Subcutaneous adipose tissue (tissue), 4 donors: ENCODE data around the gene KCNJ10. TPM values are rescaled to one million over a fixed set of nuclear protein-coding genes. Genes with fewer than 3 reads are reported as not detected.

ENCODE experiments used
- CTCF ChIP-seq: fragments of 450-650 bp; IDR thresholded peaks from one replicate; pipeline ENCODE4 v1.5.1; 2016; ENCODE audit warnings: low read depth, mild to moderate bottlenecking, control low read depth, antibody characterized with exemption, moderate library complexity
- total RNA-seq, 4 donors: library from RNA; depleted of rRNA; stranded (reverse); fragments of >200 nt; gene quantifications; one replicate each; pipeline ENCODE4 v1.1.0, GENCODE V29; 2016

Gene KCNJ10
- total RNA-seq, 4 donors from 2014 or later: not detected

GRCh38 chr1:159953536-159954515 lies 116.1 kb downstream of the KCNJ10 start, which contains the start of gene SLAMF9:
Gene SLAMF9 (minus strand): TSS chr1:159954237. CDS start chr1:159954137, 100 bp downstream.
- no peak for TF ChIP-seq CTCF

GRCh38 chr1:159952932-159953331 lies 117.0 kb downstream of the KCNJ10 start:
- no peak for TF ChIP-seq CTCF

GRCh38 chr1:159951551-159951950 lies 118.4 kb downstream of the KCNJ10 start:
- TF ChIP-seq CTCF: no peak

GRCh38 chr1:159951016-159951415 lies 118.9 kb downstream of the KCNJ10 start:
- TF ChIP-seq CTCF: no peak

GRCh38 chr1:159949981-159950381 lies 120.0 kb downstream of the KCNJ10 start:
- no peak for TF ChIP-seq CTCF

- TF ChIP-seq CTCF: no peak
These were observed 120.8 kb downstream of the KCNJ10 start for GRCh38 chr1:159949123-159949522.

Other genes starting within 250 kb of the KCNJ10 start
- 10 to 100 TPM in 3 of 4 donors, 1 to 10 TPM in 1; 8.3 to 79.9 (median 14.4) TPM for gene SLAMF8, start 243.3 kb downstream of the KCNJ10 start, total RNA-seq
- gene VSIG8, start 207.5 kb downstream of the KCNJ10 start, total RNA-seq: not detected
- 1 to 10 TPM in 1 of 4 donors, under 1 TPM in 1, not detected in 2; 0.85 to 1.3 TPM for gene CFAP45, start 170.0 kb downstream of the KCNJ10 start, total RNA-seq
- 100 to 1,000 TPM; 128 to 237 (median 179) TPM for gene TAGLN2, start 144.7 kb downstream of the KCNJ10 start, total RNA-seq
- under 1 TPM in 2 of 4 donors, not detected in 2; 0.17 to 0.33 TPM for gene IGSF9, start 124.5 kb downstream of the KCNJ10 start, total RNA-seq
- gene SLAMF9, start 115.9 kb downstream of the KCNJ10 start, total RNA-seq: 10 to 100 TPM in 1 of 4 donors, 1 to 10 TPM in 1, under 1 TPM in 1, not detected in 1; 0.66 to 16.5 (median 3.6) TPM
- gene PIGM, start 38.2 kb downstream of the KCNJ10 start, total RNA-seq: 1 to 10 TPM; 4.2 to 7.3 (median 4.3) TPM
- not detected for gene KCNJ9, start 11.4 kb upstream of the KCNJ10 start, total RNA-seq
- 10 to 100 TPM in 3 of 4 donors, 1 to 10 TPM in 1; 6.4 to 28.8 (median 18.7) TPM for gene IGSF8, start 28.5 kb upstream of the KCNJ10 start, total RNA-seq
- 100 to 1,000 TPM in 2 of 4 donors, 10 to 100 TPM in 2; 13.4 to 150 (median 88.9) TPM for gene ATP1A2, start 45.6 kb upstream of the KCNJ10 start, total RNA-seq
- under 1 TPM in 1 of 4 donors, not detected in 3; 0.22 TPM for gene ATP1A4, start 81.4 kb upstream of the KCNJ10 start, total RNA-seq
- gene CASQ1, start 120.4 kb upstream of the KCNJ10 start, total RNA-seq: under 1 TPM in 2 of 4 donors, not detected in 2; 0.44 to 0.75 TPM
- gene PEA15, start 135.2 kb upstream of the KCNJ10 start, total RNA-seq: 100 to 1,000 TPM in 3 of 4 donors, 10 to 100 TPM in 1; 89.7 to 144 (median 124) TPM
- gene DCAF8, start 192.4 kb upstream of the KCNJ10 start, total RNA-seq: 100 to 1,000 TPM; 103 to 198 (median 154) TPM
- 100 to 1,000 TPM; 134 to 201 (median 144) TPM for gene PEX19, start 215.0 kb upstream of the KCNJ10 start, total RNA-seq